Aorta (tissue), 5 donors: ENCODE results near the gene WHRN. TPM values are rescaled to one million over a fixed set of nuclear protein-coding genes. Genes with fewer than 3 reads are reported as not detected.
A peak's percentile ranks its signal among the peaks of the same experiment; 100 is the strongest.

Source experiments
- ATAC-seq: fragments of 200-7000 bp; cut with Tn5 transposase; one replicate; pipeline ENCODE4 v1.9.1; 2022; ENCODE audit warnings: moderate library complexity; ENCODE audit not compliant: low FRiP score
- DNase-seq, 2 donors: peaks; one replicate each; pipeline ENCODE4 v3.0.0-alpha.2; 2020
- H3K27ac ChIP-seq, 2 donors: one replicate each; pipeline ENCODE4 v1.5.1; 2013; ENCODE audit warnings: low read length in 2 of 2, mild to moderate bottlenecking in 2 of 2, moderate library complexity in 2 of 2, control low read depth in 1 of 2, inconsistent platforms in 1 of 2, low read depth in 1 of 2
- H3K27me3 ChIP-seq, 2 donors: one replicate each; pipeline ENCODE4 v1.6.1; 2013; ENCODE audit warnings: control low read depth in 1 of 2, low read length in 1 of 2, mild to moderate bottlenecking in 1 of 2, moderate library complexity in 1 of 2; ENCODE audit not compliant: insufficient read depth in 2 of 2, control insufficient read depth in 1 of 2
- H3K36me3 ChIP-seq, 2 donors: one replicate each; pipeline ENCODE4 v1.6.1; 2013; ENCODE audit warnings: control low read depth in 1 of 2, low read length in 1 of 2, mild to moderate bottlenecking in 1 of 2; ENCODE audit not compliant: insufficient read depth in 2 of 2, control insufficient read depth in 1 of 2
- H3K4me1 ChIP-seq, 2 donors: one replicate each; pipeline ENCODE4 v1.6.1; 2013; ENCODE audit warnings: low read length in 2 of 2, control low read depth in 1 of 2, mild to moderate bottlenecking in 1 of 2, moderate library complexity in 1 of 2; ENCODE audit not compliant: insufficient read depth in 2 of 2, control insufficient read depth in 1 of 2
- H3K4me3 ChIP-seq, 2 donors: one replicate each; pipeline ENCODE4 v1.5.1; 2013; ENCODE audit warnings: low read length in 2 of 2, control low read depth in 1 of 2, mild to moderate bottlenecking in 1 of 2
- H3K9me3 ChIP-seq: one replicate; pipeline ENCODE4 v1.6.1; 2013; ENCODE audit warnings: mild to moderate bottlenecking, low read length; ENCODE audit not compliant: control insufficient read depth
- WGBS, 2 donors: extraction: QIAGEN DNeasy Blood & Tissue Kit; methylation state at CpG; one replicate each; pipeline ENCODE4 v1.1.7; 2013; 5-methylcytosine and 5-hydroxymethylcytosine counted together
- intact Hi-C, 2 donors: fragments of 100-400 bp; cut with DNase I; formaldehyde crosslinking; loops; one replicate each; pipeline versions ENCODE4 v1.14.2 to v1.15.0; 2022
- long read RNA-seq, 2 donors: library from polyadenylated mRNA; unstranded; transcript quantifications; one replicate each; pipeline ENCODE4 v2.0.0, GENCODE V29; 2020 to 2021
- polyA plus RNA-seq, 2 donors: library from polyadenylated mRNA; stranded (reverse); fragments of 200-250 nt; gene quantifications; one replicate each; pipeline ENCODE4 v1.2.3, GENCODE V29; 2013
- total RNA-seq, 2 donors: library from RNA; stranded (reverse); fragmentation: NEBNext Ultra II Directional; extraction: Animal tissue kit (Norgen Biotek cat#: 25700); gene quantifications; one replicate each; pipeline ENCODE4 v1.2.1, GENCODE V29; 2021
- donor health status: healthy with polysubstance abuse.
- donor health status: Bipolar disorder and iron deficiency.
- donor health status: DM: no; HTN: no; CAD: no.
- donor health status: DM: no; HTN: no; CAD: no.
- donor health status: DM: yes; HTN: yes; CAD: no.

WHRN gene
- 1 to 10 TPM; 3.8 to 4.0 TPM for total RNA-seq
- polyA plus RNA-seq, result 1 to 10 TPM; 1.5 to 3.4 TPM
- long read RNA-seq, donor 1, partial matches to known transcripts, result 1 of 4 reads
- long read RNA-seq, donor 1, other reads (novel, unspliced or antisense), result 2 of 4 reads
- long read RNA-seq, donor 2, partial matches to known transcripts, result 0 of 1 reads
- long read RNA-seq, donor 2, other reads (novel, unspliced or antisense), result 1 of 1 reads

DNA sequence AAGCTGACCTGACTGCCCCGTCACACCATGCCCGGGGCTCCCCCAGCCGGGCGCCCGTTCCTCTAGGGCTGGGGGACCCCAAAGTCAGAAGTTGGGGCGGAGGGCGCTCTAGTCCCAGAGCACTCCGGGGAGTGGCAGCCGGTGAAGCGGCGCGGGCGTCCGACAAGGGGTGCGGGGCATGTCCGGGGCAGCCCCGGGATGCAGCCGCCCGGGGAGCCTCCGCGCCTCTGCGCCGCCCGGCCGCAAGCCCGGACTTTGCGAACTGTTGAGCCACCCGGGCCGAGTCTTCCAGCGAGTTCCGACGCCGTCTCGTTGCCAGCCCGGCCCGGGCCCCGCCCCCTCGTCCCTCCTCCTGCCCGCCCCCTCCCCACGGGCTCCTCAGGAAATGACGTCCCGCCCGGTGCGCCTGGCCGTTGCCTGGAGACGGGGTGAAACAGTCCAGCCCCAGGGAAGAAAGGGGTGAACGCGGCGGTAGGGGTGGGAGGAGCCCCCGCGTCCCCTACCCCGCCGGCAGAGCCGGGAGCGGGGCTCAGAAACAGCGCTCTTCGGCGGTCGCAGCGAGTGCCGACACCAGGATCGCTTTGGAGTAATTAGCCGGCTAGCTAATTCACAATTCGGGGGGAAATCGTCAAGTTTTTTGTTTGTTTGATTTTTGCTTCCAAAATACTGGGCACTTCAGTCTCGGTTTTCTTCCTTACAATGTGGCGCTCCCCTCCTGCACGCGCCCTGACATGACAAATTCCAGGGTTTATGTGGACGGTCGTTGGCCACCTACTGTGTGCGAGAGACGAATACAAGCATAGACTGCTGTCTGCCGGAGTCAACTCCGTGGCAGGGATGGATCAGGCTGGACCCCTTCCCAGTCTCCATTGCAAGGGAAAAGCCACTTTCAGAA, at the start of gene WHRN:
Gene WHRN (minus strand): TSS at position 287 of the 895 bp plus-strand sequence. CDS start 672 bp downstream, outside the sequence.
- no peak within 1 kb of the TSS for H3K27ac ChIP-seq
- intact Hi-C loops, result no loop called here

DNA sequence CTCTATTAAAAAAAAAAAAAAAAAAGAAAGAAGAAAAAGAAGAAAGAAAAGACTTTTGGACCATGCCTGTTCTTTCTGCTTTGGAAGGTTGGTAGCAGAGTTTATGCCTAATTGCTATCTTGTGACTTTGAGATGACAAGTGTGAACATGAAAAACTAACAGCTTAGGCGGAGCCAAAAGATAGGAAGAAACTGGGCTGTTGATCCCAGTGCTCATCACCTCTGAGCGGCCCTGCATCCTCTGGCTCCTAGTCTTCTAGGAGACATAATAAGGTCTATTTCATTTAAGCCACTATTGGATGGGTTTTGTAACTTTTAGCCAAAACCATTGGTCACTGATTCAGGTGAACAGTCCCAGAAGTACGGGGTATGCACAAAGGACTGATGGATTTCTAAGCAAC, 47.9 kb upstream of the WHRN start:
- no peaks in the 10 kb centered on the region for H3K4me1 ChIP-seq

More for the DNA sequence above, at the start of gene WHRN:
- peak; percentile 95 for ATAC-seq
- Histone ChIP-seq H3K4me1 (no peaks in the 10 kb centered on the region), H3K9me3 (no peaks in the 10 kb centered on the region), H3K4me3 (peak within 1 kb of the TSS; percentile 4 to 45), H3K27me3 (no peaks in the 10 kb centered on the region), H3K36me3 (no peaks in the 10 kb centered on the region)
- 1 to 2% methylated on average over 47 to 75 of the region's 75 CpGs for WGBS, 2 donors
- peak; percentile 93 to 96 for DNase-seq

DNA sequence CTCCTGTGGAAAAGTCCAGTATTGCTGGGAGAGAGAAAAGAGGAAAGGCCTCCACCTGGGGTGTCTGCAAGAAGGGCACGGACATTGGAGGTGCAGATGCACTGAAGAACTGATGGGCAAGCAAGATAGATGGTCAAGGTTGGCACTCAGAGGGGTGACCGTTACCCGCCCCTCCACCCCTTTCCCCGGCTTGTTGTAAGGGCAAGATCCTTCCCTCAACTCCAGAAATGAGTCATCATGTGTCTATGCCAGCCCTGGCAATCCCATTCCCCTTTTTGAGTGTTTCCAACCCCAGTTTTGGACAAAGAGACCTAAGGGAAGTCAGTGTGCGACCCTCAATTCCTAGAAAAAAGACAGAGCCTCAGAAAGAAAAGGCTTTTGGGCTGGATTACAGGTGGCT, 47.4 kb upstream of the WHRN start:
- Histone ChIP-seq H3K4me3 (no peak overlapping the region), H3K36me3 (no peaks in the 10 kb centered on the region), H3K27me3 (no peaks in the 10 kb centered on the region), H3K4me1 (no peaks in the 10 kb centered on the region), H3K27ac (no peak overlapping the region), H3K9me3 (peaks cover 3% of the 10 kb centered on the region)
- ATAC-seq (no peak), DNase-seq (no peak)
- intact Hi-C loops, result no loop called here
- WGBS, 2 donors, result 83 to 92% methylated on average over 5 of the region's 5 CpGs

More for the DNA sequence above, 47.9 kb upstream of the WHRN start:
- Histone ChIP-seq H3K27me3 (no peaks in the 10 kb centered on the region), H3K9me3 (peaks cover 1% of the 10 kb centered on the region), H3K27ac (no peak overlapping the region), H3K4me3 (no peak overlapping the region), H3K36me3 (no peaks in the 10 kb centered on the region)
- DNase-seq (no peak), ATAC-seq (no peak)
- intact Hi-C loops, result no loop called here
- WGBS, 2 donors, result 94 to 95% methylated on average over 3 of the region's 3 CpGs

DNA sequence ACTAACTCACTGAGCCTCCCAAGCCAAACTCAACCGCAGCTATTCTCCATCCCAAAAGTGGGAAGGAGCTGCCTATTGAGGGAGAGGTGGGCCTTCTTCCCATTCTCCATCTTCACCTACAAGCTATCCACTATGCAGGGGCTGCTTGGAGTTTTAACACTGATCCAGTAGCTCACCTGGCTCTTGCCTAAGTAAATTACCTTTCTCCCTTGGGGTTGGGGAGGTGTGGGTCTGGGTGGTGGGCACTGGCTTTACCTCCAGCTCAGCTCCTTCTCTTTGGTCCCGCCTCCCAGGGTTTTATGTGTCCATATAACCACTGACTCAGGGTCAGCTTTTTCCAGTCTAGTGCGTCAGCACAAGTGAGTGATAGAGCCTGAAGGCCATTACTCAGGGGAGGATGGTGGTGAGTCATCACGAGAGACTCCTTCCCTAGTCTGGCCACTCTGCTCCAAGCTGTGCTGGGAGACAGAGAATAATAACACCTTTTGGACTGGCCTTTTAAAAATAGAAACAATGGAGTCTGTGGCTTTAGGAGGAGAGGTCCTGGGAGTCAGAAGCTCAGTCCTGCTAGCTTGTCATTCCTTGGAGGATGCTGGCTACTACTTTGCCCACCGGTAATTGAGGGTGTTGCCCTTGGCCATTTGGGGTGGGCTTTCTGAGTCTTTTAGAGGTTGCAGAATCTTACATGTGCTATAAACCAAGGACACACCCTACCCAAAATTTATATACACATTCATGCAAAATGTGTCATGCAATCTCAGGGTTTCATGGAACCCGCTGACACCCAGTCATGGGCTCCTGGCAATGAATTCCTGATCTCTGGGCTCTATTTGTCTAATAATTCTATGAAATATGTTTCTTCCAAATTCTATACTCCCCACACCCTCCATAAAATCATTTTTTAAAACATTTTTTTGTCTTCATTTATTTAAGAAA, 46.7 kb upstream of the WHRN start:
- 59 to 65% methylated on average over 6 of the region's 6 CpGs for WGBS, 2 donors
- H3K9me3 ChIP-seq, result peaks cover 3% of the 10 kb centered on the region
- H3K4me3 ChIP-seq, result no peak overlapping the region
- DNase-seq (peak; percentile 75 to 76), ATAC-seq (peak; percentile 72)
- no peaks in the 10 kb centered on the region for H3K36me3 ChIP-seq
- no peak overlapping the region for H3K27ac ChIP-seq
- no peaks in the 10 kb centered on the region for H3K27me3 ChIP-seq
- intact Hi-C loops, result no loop called here
- H3K4me1 ChIP-seq, result no peaks in the 10 kb centered on the region

DNA sequence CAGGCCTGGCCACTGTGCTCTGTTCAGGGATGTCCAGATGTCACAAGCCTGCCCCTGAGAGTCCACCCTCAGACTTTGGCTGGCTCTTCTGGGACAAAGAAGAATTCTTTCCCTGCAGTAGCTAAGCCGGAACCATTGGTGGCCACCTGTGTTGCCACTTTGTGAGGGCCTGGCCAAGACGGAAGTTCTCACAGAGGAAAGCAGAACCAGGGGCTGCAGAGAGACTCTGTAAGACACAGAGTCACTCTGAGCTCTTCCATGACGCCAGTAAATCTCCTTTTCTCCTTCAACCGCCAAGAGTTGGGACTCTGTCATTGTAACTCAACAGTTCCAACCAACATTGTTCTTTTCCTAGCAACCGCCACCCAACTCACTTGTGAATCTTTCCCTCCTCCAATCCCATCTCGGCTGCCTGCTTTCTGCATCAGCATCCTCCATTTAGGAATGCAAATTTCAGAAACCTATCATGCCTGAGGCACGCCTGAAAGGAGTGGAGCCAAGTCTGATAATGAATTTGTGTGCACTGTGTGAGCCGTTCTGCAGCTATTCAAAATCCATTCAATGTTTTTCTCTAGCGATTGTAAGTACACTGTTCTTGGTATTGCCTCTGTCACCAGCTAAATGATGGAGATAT, 44.5 kb upstream of the WHRN start:
- no peaks in the 10 kb centered on the region for H3K4me1 ChIP-seq
- intact Hi-C loops, result no loop called here
- 60 to 66% methylated on average over 9 of the region's 9 CpGs for WGBS, 2 donors
- H3K27me3 ChIP-seq, result peaks cover 0 to 2% of the 10 kb centered on the region in 2 donors
- peaks cover 3% of the 10 kb centered on the region for H3K9me3 ChIP-seq
- H3K36me3 ChIP-seq, result no peaks in the 10 kb centered on the region
- no peak overlapping the region for H3K27ac ChIP-seq
- H3K4me3 ChIP-seq, result no peak overlapping the region
- ATAC-seq (no peak), DNase-seq (no peak)

DNA sequence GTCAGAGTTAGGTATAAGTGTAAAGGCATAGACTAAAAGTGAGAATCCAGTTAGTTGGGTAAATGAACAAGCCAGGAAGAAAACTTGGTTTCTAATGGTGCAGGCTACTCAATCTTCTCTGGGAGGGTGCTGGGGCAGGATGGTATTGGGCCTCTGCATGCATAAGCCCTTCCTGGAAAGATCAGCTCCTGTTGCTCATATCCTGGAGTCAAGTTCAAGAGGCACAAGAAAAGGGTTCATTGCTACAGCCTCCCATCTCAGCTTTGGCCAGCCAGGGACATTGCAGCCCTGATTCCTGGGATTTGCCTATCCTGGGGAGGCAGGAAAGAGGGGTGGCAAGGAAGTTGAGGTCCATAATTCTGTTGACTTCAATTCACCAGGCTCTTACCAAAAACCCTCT, 41.6 kb upstream of the WHRN start:
- DNase-seq, result no peak
- peaks cover 0 to 2% of the 10 kb centered on the region in 2 donors for H3K27me3 ChIP-seq
- no peaks in the 10 kb centered on the region for H3K4me1 ChIP-seq
- intact Hi-C loops, result no loop called here
- H3K9me3 ChIP-seq, result peaks cover 3% of the 10 kb centered on the region
- no peak for ATAC-seq
- no peak overlapping the region for H3K27ac ChIP-seq
- H3K36me3 ChIP-seq, result no peaks in the 10 kb centered on the region
- no peak overlapping the region for H3K4me3 ChIP-seq

DNA sequence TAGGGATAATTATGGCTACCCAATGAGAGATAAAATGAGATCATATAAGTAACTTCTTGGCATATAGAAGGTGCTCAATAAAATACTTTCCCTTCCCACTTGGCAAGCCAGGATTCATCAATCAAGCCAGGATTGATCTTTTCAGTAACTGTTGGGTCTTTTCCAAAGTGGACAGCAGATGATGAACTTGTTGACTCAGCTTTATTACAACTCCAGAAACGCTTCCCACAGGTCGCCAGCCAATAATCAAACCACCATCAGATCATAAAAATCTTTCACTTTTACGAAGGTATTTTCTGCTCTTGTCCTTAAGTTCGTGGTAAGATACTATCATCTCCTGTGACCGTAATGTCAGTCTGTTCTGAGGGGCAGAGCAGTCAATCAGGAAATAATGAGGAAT, 39.8 kb upstream of the WHRN start:
- H3K27me3 ChIP-seq, result peaks cover 0 to 2% of the 10 kb centered on the region in 2 donors
- no peak overlapping the region for H3K4me3 ChIP-seq
- no peaks in the 10 kb centered on the region for H3K4me1 ChIP-seq
- H3K36me3 ChIP-seq, result no peaks in the 10 kb centered on the region
- ATAC-seq (no peak), DNase-seq (no peak)
- H3K27ac ChIP-seq, result no peak overlapping the region
- H3K9me3 ChIP-seq, result peaks cover 3% of the 10 kb centered on the region
- WGBS, 2 donors, result 74 to 77% methylated on average over 5 of the region's 5 CpGs
- intact Hi-C loops, result no loop called here
